Osteocyte (in vitro differentiated cells): ENCODE data around the gene TIMM44. TPM values are rescaled to one million over a fixed set of nuclear protein-coding genes. Genes with fewer than 3 reads are reported as not detected.

Experiments used
- DNase-seq: peaks from one replicate; pipeline ENCODE4 v3.0.0; 2021; ENCODE audit warnings: mixed read lengths; ENCODE audit not compliant: unreplicated experiment; ENCODE audit errors: extremely low spot score
- H3K27ac Mint-ChIP-seq: one replicate; pipeline ENCODE4 v1.8.0; 2021; ENCODE audit warnings: mild to moderate bottlenecking, mixed read lengths; ENCODE audit not compliant: unreplicated experiment
- H3K27me3 Mint-ChIP-seq: one replicate; pipeline ENCODE4 v1.8.0; 2021; ENCODE audit warnings: mixed read lengths; ENCODE audit not compliant: unreplicated experiment
- H3K36me3 Mint-ChIP-seq: one replicate; pipeline ENCODE4 v1.8.0; 2021; ENCODE audit warnings: mixed read lengths; ENCODE audit not compliant: unreplicated experiment
- H3K4me1 Mint-ChIP-seq: one replicate; pipeline ENCODE4 v1.8.0; 2021; ENCODE audit warnings: mixed read lengths; ENCODE audit not compliant: unreplicated experiment
- H3K4me3 Mint-ChIP-seq: one replicate; pipeline ENCODE4 v1.8.0; 2021; ENCODE audit warnings: mild to moderate bottlenecking, moderate library complexity, mixed read lengths; ENCODE audit not compliant: unreplicated experiment
- H3K9me3 Mint-ChIP-seq: one replicate; pipeline ENCODE4 v1.8.0; 2021; ENCODE audit warnings: mixed read lengths; ENCODE audit not compliant: unreplicated experiment
- total RNA-seq: library from RNA; stranded (reverse); gene quantifications from 2 replicates; pipeline ENCODE4 v1.2.1, GENCODE V29; 2021
- TF ChIP-seq, protein P1 (sequence below): fragments of 200-600 bp; sonication (generic); IDR thresholded peaks from 2 replicates; pipeline ENCODE4 v1.5.0; 2021; ENCODE audit warnings: antibody characterized with exemption, mild to moderate bottlenecking, moderate library complexity

The TIMM44 gene
- total RNA-seq, 1 donor from 2014 or later = 73.4 TPM

DNA sequence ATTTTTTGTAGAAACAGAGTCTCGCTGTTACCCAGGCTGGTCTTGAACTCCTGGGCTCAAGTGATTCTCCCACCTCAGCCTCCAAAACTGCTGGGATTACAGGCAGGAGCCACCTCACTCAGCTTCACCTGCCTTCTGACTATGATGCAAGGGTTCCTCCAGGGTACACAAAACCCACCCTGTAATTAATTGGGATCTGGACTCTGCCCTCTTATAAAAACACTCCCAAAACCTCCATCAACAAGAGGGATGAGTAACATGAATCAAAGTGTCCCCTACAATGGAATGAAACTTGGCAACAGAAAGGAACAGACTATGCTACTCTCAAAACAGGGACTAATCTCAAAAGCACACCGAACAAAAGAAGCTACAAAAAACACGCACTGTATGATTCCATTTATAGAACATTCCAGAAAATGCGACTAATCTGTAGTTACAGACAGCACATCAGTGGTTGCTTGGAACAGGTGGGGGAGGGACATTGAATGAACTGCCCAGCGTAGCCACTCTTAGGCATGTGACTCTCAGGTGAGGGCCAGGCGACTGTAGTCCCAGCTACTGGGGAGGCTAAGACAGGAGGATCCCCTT, 66.1 kb downstream of the TIMM44 start:
- Mint-ChIP-seq H3K4me1 (peaks cover 7% of the 10 kb centered on the region), H3K36me3 (no peaks in the 10 kb centered on the region), H3K9me3 (no peaks in the 10 kb centered on the region), H3K27ac (no peak overlapping the region), H3K27me3 (peaks cover 22% of the 10 kb centered on the region), H3K4me3 (no peak overlapping the region)
- no peak for DNase-seq
- TF ChIP-seq, protein P1, sequence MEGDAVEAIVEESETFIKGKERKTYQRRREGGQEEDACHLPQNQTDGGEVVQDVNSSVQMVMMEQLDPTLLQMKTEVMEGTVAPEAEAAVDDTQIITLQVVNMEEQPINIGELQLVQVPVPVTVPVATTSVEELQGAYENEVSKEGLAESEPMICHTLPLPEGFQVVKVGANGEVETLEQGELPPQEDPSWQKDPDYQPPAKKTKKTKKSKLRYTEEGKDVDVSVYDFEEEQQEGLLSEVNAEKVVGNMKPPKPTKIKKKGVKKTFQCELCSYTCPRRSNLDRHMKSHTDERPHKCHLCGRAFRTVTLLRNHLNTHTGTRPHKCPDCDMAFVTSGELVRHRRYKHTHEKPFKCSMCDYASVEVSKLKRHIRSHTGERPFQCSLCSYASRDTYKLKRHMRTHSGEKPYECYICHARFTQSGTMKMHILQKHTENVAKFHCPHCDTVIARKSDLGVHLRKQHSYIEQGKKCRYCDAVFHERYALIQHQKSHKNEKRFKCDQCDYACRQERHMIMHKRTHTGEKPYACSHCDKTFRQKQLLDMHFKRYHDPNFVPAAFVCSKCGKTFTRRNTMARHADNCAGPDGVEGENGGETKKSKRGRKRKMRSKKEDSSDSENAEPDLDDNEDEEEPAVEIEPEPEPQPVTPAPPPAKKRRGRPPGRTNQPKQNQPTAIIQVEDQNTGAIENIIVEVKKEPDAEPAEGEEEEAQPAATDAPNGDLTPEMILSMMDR = no peak

Other genes with a start within 250 kb of the TIMM44 start
- gene FCER2, start 241.5 kb downstream of the TIMM44 start, total RNA-seq = not detected in 2 replicates
- not detected in 2 replicates for gene CLEC4G, start 211.6 kb downstream of the TIMM44 start, total RNA-seq
- not detected in 2 replicates for gene CD209, start 196.1 kb downstream of the TIMM44 start, total RNA-seq
- gene CLEC4M, start 180.4 kb downstream of the TIMM44 start, total RNA-seq = not detected in 2 replicates
- 27.3 and 27.6 TPM in 2 replicates for gene EVI5L, start 113.4 kb downstream of the TIMM44 start, total RNA-seq
- gene PRR36, start 69.3 kb downstream of the TIMM44 start, total RNA-seq = 0.24 and 0.51 TPM in 2 replicates
- gene LRRC8E, start 55.2 kb downstream of the TIMM44 start, total RNA-seq = 3.3 and 3.5 TPM in 2 replicates
- gene MAP2K7, start 39.8 kb downstream of the TIMM44 start, total RNA-seq = 34.4 and 42.1 TPM in 2 replicates
- 2.3 and 2.6 TPM in 2 replicates for gene TGFBR3L, start 28.8 kb downstream of the TIMM44 start, total RNA-seq
- gene SNAPC2, start 23.3 kb downstream of the TIMM44 start, total RNA-seq = 19.6 and 21.9 TPM in 2 replicates
- 28.7 and 28.8 TPM in 2 replicates for gene CTXN1, start 17.5 kb downstream of the TIMM44 start, total RNA-seq
- gene ELAVL1, start 62.0 kb upstream of the TIMM44 start, total RNA-seq = 89.6 and 98.5 TPM in 2 replicates
- gene CCL25, start 109.1 kb upstream of the TIMM44 start, total RNA-seq = not detected in 2 replicates
- 0.19 and 0.42 TPM in 2 replicates for gene FBN3, start 205.9 kb upstream of the TIMM44 start, total RNA-seq